ENCODE results near the gene IPO4. TPM values are rescaled to one million over a fixed set of nuclear protein-coding genes. Genes with fewer than 3 reads are reported as not detected.

The IPO4 gene
- total and polyA plus RNA-seq, 2 of the 13 experiments (the other 11 are each of a cell fraction or from before 2014, with no cell fraction given): 39.0 to 179 TPM

DNA sequence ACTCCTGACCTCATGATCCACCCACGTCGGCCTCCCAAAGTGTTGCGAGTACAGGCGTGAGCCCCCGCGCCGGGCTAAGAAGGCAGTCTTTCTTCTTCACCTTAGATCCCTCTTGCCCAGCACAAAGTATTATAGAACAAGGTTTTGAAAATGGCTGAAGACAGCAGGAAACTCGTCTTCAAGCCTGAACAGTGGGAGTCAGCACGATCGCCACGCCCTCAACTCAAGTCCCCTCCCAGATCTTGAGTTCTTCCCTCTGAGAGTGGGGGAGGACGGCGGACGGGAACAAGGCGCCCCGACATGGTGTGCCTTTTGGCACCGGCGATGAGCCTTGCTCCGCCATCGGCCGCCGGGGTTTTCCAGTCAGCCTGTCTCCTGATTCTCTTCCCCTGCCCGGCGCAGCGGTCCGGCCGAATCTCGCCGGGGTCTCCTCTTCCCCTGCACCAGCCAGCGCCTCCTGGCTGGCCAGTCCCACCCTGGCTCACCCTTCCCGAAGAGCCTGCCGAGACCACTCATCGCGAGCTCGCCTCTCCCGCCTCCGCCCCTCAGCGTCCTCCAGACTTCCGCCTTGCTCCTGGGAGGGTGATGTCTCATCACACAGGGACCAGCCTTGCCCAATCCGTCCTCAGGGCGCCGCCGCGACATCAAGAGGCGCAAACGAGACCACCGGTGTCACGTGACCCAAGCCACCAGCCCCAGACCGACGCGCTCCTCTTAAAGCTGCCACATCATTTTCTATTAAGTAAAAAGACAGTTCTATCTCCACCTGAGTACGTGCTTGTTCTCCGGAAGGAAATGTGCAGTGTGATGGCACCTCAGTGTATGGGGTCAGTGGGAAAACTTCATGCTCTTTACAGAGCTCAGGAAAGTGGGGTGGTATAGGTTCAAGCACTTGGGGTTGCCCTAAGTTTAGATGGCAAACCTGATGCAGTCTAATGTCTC lies 24.6 kb upstream of the IPO4 start, which contains the start of gene CHMP4A (continued):
- TF ChIP-seq, protein P1, sequence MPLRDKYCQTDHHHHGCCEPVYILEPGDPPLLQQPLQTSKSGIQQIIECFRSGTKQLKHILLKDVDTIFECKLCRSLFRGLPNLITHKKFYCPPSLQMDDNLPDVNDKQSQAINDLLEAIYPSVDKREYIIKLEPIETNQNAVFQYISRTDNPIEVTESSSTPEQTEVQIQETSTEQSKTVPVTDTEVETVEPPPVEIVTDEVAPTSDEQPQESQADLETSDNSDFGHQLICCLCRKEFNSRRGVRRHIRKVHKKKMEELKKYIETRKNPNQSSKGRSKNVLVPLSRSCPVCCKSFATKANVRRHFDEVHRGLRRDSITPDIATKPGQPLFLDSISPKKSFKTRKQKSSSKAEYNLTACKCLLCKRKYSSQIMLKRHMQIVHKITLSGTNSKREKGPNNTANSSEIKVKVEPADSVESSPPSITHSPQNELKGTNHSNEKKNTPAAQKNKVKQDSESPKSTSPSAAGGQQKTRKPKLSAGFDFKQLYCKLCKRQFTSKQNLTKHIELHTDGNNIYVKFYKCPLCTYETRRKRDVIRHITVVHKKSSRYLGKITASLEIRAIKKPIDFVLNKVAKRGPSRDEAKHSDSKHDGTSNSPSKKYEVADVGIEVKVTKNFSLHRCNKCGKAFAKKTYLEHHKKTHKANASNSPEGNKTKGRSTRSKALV (CRISPR knock-in tag; IDR thresholded peaks at IDR 0.05): peak; percentile 92; the same call in 1 of the 2 replicates
- peak; percentile 39 for TF ChIP-seq ZNF33B (CRISPR knock-in tag; IDR thresholded peaks at IDR 0.05)
- no peak; the same call in 1 of the 2 replicates for TF ChIP-seq PAF1 (CRISPR knock-in tag; IDR thresholded peaks at IDR 0.05)
- TF ChIP-seq, protein P2, sequence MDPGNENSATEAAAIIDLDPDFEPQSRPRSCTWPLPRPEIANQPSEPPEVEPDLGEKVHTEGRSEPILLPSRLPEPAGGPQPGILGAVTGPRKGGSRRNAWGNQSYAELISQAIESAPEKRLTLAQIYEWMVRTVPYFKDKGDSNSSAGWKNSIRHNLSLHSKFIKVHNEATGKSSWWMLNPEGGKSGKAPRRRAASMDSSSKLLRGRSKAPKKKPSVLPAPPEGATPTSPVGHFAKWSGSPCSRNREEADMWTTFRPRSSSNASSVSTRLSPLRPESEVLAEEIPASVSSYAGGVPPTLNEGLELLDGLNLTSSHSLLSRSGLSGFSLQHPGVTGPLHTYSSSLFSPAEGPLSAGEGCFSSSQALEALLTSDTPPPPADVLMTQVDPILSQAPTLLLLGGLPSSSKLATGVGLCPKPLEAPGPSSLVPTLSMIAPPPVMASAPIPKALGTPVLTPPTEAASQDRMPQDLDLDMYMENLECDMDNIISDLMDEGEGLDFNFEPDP (CRISPR knock-in tag; conservative IDR thresholded peaks at IDR 0.05): no peak
- TF ChIP-seq AGO2 (optimal IDR thresholded peaks at IDR 0.05; ENCODE audit: low read depth, low read length): peak; percentile 100
- TF ChIP-seq SMAD3 (CRISPR knock-in tag; IDR thresholded peaks at IDR 0.05): peak; percentile 98; the same call in 1 of the 2 replicates
- peak; percentile 83; the same call in 1 of the 2 replicates for TF ChIP-seq ZNF44 (CRISPR knock-in tag; IDR thresholded peaks at IDR 0.05)
- TF ChIP-seq JUND (CRISPR knock-in tag; IDR thresholded peaks at IDR 0.05): peak; percentile 86
- TF ChIP-seq CBX2 (IDR thresholded peaks at IDR 0.05; ENCODE audit: low read depth, low read length): no peak
- no peak for TF ChIP-seq CBX2 (CRISPR knock-in tag; IDR thresholded peaks at IDR 0.05; ENCODE audit: low read depth)
- peak; percentile 60 for TF ChIP-seq RBAK (CRISPR knock-in tag; IDR thresholded peaks at IDR 0.05)
- TF ChIP-seq, protein P3, sequence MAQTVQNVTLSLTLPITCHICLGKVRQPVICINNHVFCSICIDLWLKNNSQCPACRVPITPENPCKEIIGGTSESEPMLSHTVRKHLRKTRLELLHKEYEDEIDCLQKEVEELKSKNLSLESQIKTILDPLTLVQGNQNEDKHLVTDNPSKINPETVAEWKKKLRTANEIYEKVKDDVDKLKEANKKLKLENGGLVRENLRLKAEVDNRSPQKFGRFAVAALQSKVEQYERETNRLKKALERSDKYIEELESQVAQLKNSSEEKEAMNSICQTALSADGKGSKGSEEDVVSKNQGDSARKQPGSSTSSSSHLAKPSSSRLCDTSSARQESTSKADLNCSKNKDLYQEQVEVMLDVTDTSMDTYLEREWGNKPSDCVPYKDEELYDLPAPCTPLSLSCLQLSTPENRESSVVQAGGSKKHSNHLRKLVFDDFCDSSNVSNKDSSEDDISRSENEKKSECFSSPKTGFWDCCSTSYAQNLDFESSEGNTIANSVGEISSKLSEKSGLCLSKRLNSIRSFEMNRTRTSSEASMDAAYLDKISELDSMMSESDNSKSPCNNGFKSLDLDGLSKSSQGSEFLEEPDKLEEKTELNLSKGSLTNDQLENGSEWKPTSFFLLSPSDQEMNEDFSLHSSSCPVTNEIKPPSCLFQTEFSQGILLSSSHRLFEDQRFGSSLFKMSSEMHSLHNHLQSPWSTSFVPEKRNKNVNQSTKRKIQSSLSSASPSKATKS (CRISPR knock-in tag; IDR thresholded peaks at IDR 0.05): no peak
- TF ChIP-seq SATB2 (CRISPR knock-in tag; IDR thresholded peaks at IDR 0.05): peak; percentile 96
- TF ChIP-seq, protein P4, sequence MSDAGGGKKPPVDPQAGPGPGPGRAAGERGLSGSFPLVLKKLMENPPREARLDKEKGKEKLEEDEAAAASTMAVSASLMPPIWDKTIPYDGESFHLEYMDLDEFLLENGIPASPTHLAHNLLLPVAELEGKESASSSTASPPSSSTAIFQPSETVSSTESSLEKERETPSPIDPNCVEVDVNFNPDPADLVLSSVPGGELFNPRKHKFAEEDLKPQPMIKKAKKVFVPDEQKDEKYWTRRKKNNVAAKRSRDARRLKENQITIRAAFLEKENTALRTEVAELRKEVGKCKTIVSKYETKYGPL (CRISPR knock-in tag; IDR thresholded peaks at IDR 0.05): no peak; the same call in 1 of the 2 replicates
- TF ChIP-seq SNAPC2 (CRISPR knock-in tag; IDR thresholded peaks at IDR 0.05): peak; percentile 75; the same call in 1 of the 2 replicates
- TF ChIP-seq FOXC1 (CRISPR knock-in tag; IDR thresholded peaks at IDR 0.05; ENCODE audit: borderline replicate concordance): no peak
- TF ChIP-seq NBN (conservative IDR thresholded peaks at IDR 0.05): no peak
- no peak for TF ChIP-seq ARNT (IDR thresholded peaks at IDR 0.05)
- no peak for TF ChIP-seq ZNF878 (CRISPR knock-in tag; IDR thresholded peaks at IDR 0.05)
- peak; percentile 95 for TF ChIP-seq ISL2 (CRISPR knock-in tag; IDR thresholded peaks at IDR 0.05)
- peak; percentile 69; the same call in 1 of the 2 replicates for TF ChIP-seq SOX5 (CRISPR knock-in tag; IDR thresholded peaks at IDR 0.05; ENCODE audit: borderline replicate concordance)
- no peak; the same call in 1 of the 2 replicates for TF ChIP-seq GPN1 (CRISPR knock-in tag; IDR thresholded peaks at IDR 0.05; ENCODE audit: borderline replicate concordance)
- peak; percentile 96 for TF ChIP-seq PTBP1 (IDR thresholded peaks at IDR 0.05; ENCODE audit: low read depth, low read length, poor library complexity, severe bottlenecking)

Data from HepG2 (cell line).